ENCODE measurements around the gene HAGH.

Gene HAGH

DNA sequence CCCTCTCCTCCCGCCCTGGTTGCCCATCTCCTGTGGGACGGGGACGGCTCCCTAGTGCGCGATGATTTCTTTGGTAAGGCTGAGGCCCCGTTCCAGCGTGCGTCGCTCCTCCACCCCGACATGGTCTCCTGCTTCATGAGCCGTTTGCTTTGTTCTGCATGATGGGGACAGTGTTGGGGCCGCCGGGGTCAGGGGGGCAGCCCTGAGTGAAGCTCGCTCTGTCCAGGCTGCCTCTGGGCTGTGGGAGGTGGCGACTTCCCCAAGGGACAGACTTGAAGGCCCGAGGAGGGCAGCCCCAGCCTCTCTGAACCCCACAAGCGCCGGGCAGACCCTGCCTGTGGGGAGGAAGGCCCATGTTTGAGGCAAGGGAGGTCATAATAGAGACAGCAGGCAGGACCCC is 67.7 kb downstream of the HAGH start:
- no peak for DNase-seq

DNA sequence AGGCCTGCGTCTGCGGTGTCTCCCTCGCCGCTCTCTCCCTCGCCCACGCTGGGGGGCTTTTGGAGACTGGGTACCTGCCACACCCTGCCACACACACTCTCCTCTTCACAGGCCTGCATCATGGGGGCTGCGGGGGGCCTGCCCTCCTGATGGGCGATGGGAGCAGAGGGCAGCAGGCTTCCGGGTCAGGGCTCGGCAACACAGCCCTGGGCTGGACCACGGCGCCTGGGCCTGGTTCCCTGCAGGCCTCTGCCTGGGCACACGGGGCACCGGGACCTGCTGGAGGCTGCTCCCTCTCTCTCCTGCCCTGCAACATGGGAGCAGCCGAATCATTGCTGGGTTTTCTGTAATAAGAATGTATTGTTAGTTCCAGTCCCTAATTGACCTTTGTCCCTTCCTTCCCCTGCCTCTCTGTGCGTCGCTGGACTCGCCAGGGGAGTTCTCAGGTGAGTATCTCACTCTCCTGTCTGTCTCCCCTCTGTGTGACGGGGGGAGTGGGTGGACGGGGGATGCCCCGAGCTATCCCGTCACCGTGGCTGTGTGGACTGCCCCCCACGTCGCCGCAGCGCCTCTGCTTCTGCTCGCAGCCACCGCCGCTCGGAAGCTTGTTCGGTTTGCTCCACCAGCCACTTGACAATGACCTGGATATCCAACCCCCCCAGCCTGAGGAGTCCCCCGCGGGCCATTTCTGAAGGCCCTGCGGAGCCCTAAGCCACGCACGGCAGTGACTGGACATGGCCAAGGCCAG is 68.7 kb downstream of the HAGH start:
- DNase-seq, result no peak

All from kidney glomerular epithelial cell (primary cell).